ENCODE measurements around the gene ZNF467. TPM values are rescaled to one million over a fixed set of nuclear protein-coding genes. Genes with fewer than 3 reads are reported as not detected.

ZNF467 gene
- total RNA-seq, 1 donor from 2014 or later: 0.17 TPM

GRCh38 chr7:149811831-149812490, 38.6 kb upstream of the ZNF467 start:
- H3K4me1 Mint-ChIP-seq: no peaks in the 10 kb centered on the region
- no peaks in the 10 kb centered on the region for H3K9me3 ChIP-seq (ENCODE audit: low read depth)
- no peaks in the 10 kb centered on the region for H4K20me1 ChIP-seq (ENCODE audit: low read depth)
- no peaks in the 10 kb centered on the region for H3K36me3 Mint-ChIP-seq
- H3K27ac Mint-ChIP-seq: no peak overlapping the region
- H3K4me2 ChIP-seq: no peak overlapping the region
- H3F3A ChIP-seq (ENCODE audit: low read depth): no peaks in the 10 kb centered on the region
- H3K4me1 ChIP-seq: peaks cover 5% of the 10 kb centered on the region
- DNase-seq (ENCODE audit: low spot score): no peak
- H3K27ac ChIP-seq: no peak overlapping the region
- H2AFZ ChIP-seq (replicated peaks): no peak overlapping the region
- no peaks in the 10 kb centered on the region for H3K36me3 ChIP-seq
- H3K4me3 Mint-ChIP-seq: no peak overlapping the region
- no peaks in the 10 kb centered on the region for H3K79me2 ChIP-seq (ENCODE audit: low read depth)
- H3K27me3 Mint-ChIP-seq (ENCODE audit: insufficient read depth, low read depth): peaks cover 3% of the 10 kb centered on the region
- H3K4me3 ChIP-seq: no peak overlapping the region
- TF ChIP-seq CTCF (IDR thresholded peaks at IDR 0.05): no peak
- no peak for TF ChIP-seq EZH2phosphoT487 (IDR thresholded peaks at IDR 0.05)
- TF ChIP-seq EZH2 (IDR thresholded peaks at IDR 0.05): no peak
- no peaks in the 10 kb centered on the region for H3K27me3 ChIP-seq
- H3K9me3 Mint-ChIP-seq: no peaks in the 10 kb centered on the region
- no peak overlapping the region for H3K9ac ChIP-seq

- no peaks in the 10 kb centered on the region for H3K27me3 ChIP-seq
- H3K27ac ChIP-seq: no peak overlapping the region
- no peaks in the 10 kb centered on the region for H3K9me3 ChIP-seq (ENCODE audit: low read depth)
- no peak overlapping the region for H3K4me3 ChIP-seq
- no peaks in the 10 kb centered on the region for H3K36me3 Mint-ChIP-seq
- H3K4me2 ChIP-seq: no peak overlapping the region
- no peaks in the 10 kb centered on the region for H3K9me3 Mint-ChIP-seq
- H3K27ac Mint-ChIP-seq: no peak overlapping the region
- H3K4me1 Mint-ChIP-seq: no peaks in the 10 kb centered on the region
- H3K79me2 ChIP-seq (ENCODE audit: low read depth): no peaks in the 10 kb centered on the region
- TF ChIP-seq EZH2phosphoT487 (IDR thresholded peaks at IDR 0.05) (no peak), CTCF (IDR thresholded peaks at IDR 0.05) (peak; percentile 43)
- H3F3A ChIP-seq (ENCODE audit: low read depth): no peaks in the 10 kb centered on the region
- no peak overlapping the region for H3K4me3 Mint-ChIP-seq
- H3K9ac ChIP-seq: no peak overlapping the region
- no peak overlapping the region for H2AFZ ChIP-seq (replicated peaks)
- H3K36me3 ChIP-seq: no peaks in the 10 kb centered on the region
- no peak for DNase-seq (ENCODE audit: low spot score)
- peaks cover 5% of the 10 kb centered on the region for H3K4me1 ChIP-seq
- peaks cover 3% of the 10 kb centered on the region for H3K27me3 Mint-ChIP-seq (ENCODE audit: insufficient read depth, low read depth)
- H4K20me1 ChIP-seq (ENCODE audit: low read depth): no peaks in the 10 kb centered on the region
These were observed 37.8 kb upstream of the ZNF467 start for GRCh38 chr7:149811221-149811620.

GRCh38 chr7:149809215-149809614, 35.8 kb upstream of the ZNF467 start:
- Histone ChIP-seq H3K9me3 (ENCODE audit: low read depth) (no peaks in the 10 kb centered on the region), H3F3A (ENCODE audit: low read depth) (no peaks in the 10 kb centered on the region), H4K20me1 (ENCODE audit: low read depth) (no peaks in the 10 kb centered on the region), H3K4me3 (no peak overlapping the region), H3K4me2 (no peak overlapping the region), H3K4me1 (no peaks in the 10 kb centered on the region), H3K27me3 (no peaks in the 10 kb centered on the region), H2AFZ (replicated peaks) (no peak overlapping the region), H3K36me3 (no peaks in the 10 kb centered on the region), H3K9ac (no peak overlapping the region), H3K79me2 (ENCODE audit: low read depth) (no peaks in the 10 kb centered on the region), H3K27ac (no peak overlapping the region)
- Mint-ChIP-seq H3K36me3 (no peaks in the 10 kb centered on the region), H3K9me3 (no peaks in the 10 kb centered on the region), H3K4me1 (no peaks in the 10 kb centered on the region), H3K27ac (no peak overlapping the region), H3K4me3 (no peak overlapping the region), H3K27me3 (ENCODE audit: insufficient read depth, low read depth) (peaks cover 3% of the 10 kb centered on the region)
- DNase-seq (ENCODE audit: low spot score): no peak
- TF ChIP-seq EZH2phosphoT487 (IDR thresholded peaks at IDR 0.05): no peak
- no peak for TF ChIP-seq CTCF (IDR thresholded peaks at IDR 0.05)
- no peak for TF ChIP-seq EZH2 (IDR thresholded peaks at IDR 0.05)
